ENCODE data around the gene N4BP3.

Gene N4BP3

GRCh38 chr5:178103612-178104011 is 9.7 kb upstream of the N4BP3 start:
- DNase-seq = no peak

- DNase-seq = no peak
Observed at GRCh38 chr5:178104492-178104891, 8.8 kb upstream of the N4BP3 start.

GRCh38 chr5:178106086-178106485 is 7.2 kb upstream of the N4BP3 start:
- no peak for DNase-seq

GRCh38 chr5:178106556-178107239 is 6.6 kb upstream of the N4BP3 start:
- no peak for DNase-seq

- no peak for DNase-seq
Observed at GRCh38 chr5:178107756-178108310, 5.5 kb upstream of the N4BP3 start.

- DNase-seq = no peak
Observed at GRCh38 chr5:178108446-178108845, 4.9 kb upstream of the N4BP3 start.

- no peak for DNase-seq
Observed at GRCh38 chr5:178108966-178109365, 4.4 kb upstream of the N4BP3 start.

- DNase-seq = no peak
Observed at GRCh38 chr5:178110511-178110910, 2.8 kb upstream of the N4BP3 start.

- no peak for DNase-seq
Observed at GRCh38 chr5:178111925-178112324, 1.4 kb upstream of the N4BP3 start.

- DNase-seq = no peak
Observed at GRCh38 chr5:178112545-178112944, 787 bp upstream of the N4BP3 start.

- DNase-seq = no peak
Observed at GRCh38 chr5:178113841-178114324, 551 bp downstream of the N4BP3 start.

GRCh38 chr5:178114325-178115135 is 1.2 kb downstream of the N4BP3 start:
- peak; percentile 38 for DNase-seq

- DNase-seq = no peak
Observed at GRCh38 chr5:178115136-178115813, 1.9 kb downstream of the N4BP3 start.

- DNase-seq = no peak
Observed at GRCh38 chr5:178115814-178116142, 2.4 kb downstream of the N4BP3 start.

GRCh38 chr5:178116143-178116885 is 3.0 kb downstream of the N4BP3 start:
- peak; percentile 58 for DNase-seq

GRCh38 chr5:178117923-178118701 is 4.8 kb downstream of the N4BP3 start:
- no peak for DNase-seq

- no peak for DNase-seq
Observed at GRCh38 chr5:178119915-178120606, 6.7 kb downstream of the N4BP3 start.

- peak; percentile 71 for DNase-seq
Observed at GRCh38 chr5:178120607-178121357, 7.5 kb downstream of the N4BP3 start.

- no peak for DNase-seq
Observed at GRCh38 chr5:178121391-178122276, 8.3 kb downstream of the N4BP3 start.
